HepG2 (cell line): Measurements from ENCODE around the gene ABCC1. TPM values are rescaled to one million over a fixed set of nuclear protein-coding genes. Genes with fewer than 3 reads are reported as not detected.

Experiments
- E2F2 ChIP-seq: sonication (generic); formaldehyde crosslinking; IDR thresholded peaks from 2 replicates; pipeline ENCODE4 v1.4.0; 2020; ENCODE audit warnings: missing genetic modification reagents, borderline replicate concordance
- EP300 ChIP-seq, 3 experiments: sonication (generic) in 1 of 3; formaldehyde crosslinking in 1 of 3; IDR thresholded peaks; 2 replicates each; pipeline versions ENCODE4 v1.5.1 to v1.6.1; 2011 to 2020; ENCODE audit warnings: low read depth in 2 of 3, low read length in 2 of 3, borderline replicate concordance in 1 of 3, improper control_type of control experiment in 1 of 3, mild to moderate bottlenecking in 1 of 3, missing genetic modification reagents in 1 of 3, moderate library complexity in 1 of 3
- GLI4 ChIP-seq: sonication (generic); formaldehyde crosslinking; IDR thresholded peaks from 2 replicates; pipeline ENCODE4 v1.5.1; 2020; ENCODE audit warnings: missing genetic modification reagents, mild to moderate bottlenecking, moderate library complexity, borderline replicate concordance
- GLMP ChIP-seq: sonication (generic); formaldehyde crosslinking; IDR thresholded peaks from 2 replicates; pipeline ENCODE4 v1.9.0; 2021; ENCODE audit warnings: missing genetic modification reagents, mild to moderate bottlenecking, borderline replicate concordance
- GMEB2 ChIP-seq: IDR thresholded peaks from 2 replicates; pipeline ENCODE4 v1.6.1; 2016; ENCODE audit warnings: missing biosample characterization, missing genetic modification reagents, low read depth
- HDAC6 ChIP-seq: fragments of 200-600 bp; sonication (generic); IDR thresholded peaks from 2 replicates; pipeline ENCODE4 v1.7.0; 2017; ENCODE audit warnings: mild to moderate bottlenecking, antibody characterized with exemption, low read length, low read depth
- HMG20A ChIP-seq: IDR thresholded peaks from 2 replicates; pipeline ENCODE4 v1.6.1; 2016; ENCODE audit warnings: borderline replicate concordance
- HOXA9 ChIP-seq: sonication (generic); formaldehyde crosslinking; IDR thresholded peaks from 2 replicates; pipeline ENCODE4 v1.8.1; 2022; ENCODE audit warnings: missing genetic modification reagents, mild to moderate bottlenecking, moderate library complexity, borderline replicate concordance
- NFYC ChIP-seq: IDR thresholded peaks from 2 replicates; pipeline ENCODE4 v1.6.1; 2016; ENCODE audit warnings: missing genetic modification reagents, missing compliant biosample characterization
- POLR2AphosphoS2 ChIP-seq: IDR thresholded peaks from 2 replicates; pipeline ENCODE4 v1.6.1; 2011; ENCODE audit warnings: low read depth, low read length, improper control_type of control experiment
- RCOR2 ChIP-seq: IDR thresholded peaks from 2 replicates; pipeline ENCODE4 v1.6.1; 2016; ENCODE audit warnings: missing biosample characterization, missing genetic modification reagents
- SAP130 ChIP-seq: IDR thresholded peaks from 2 replicates; pipeline ENCODE4 v1.6.1; 2016; ENCODE audit warnings: low read depth
- TBL1XR1 ChIP-seq: fragments of 150-350 bp; IDR thresholded peaks from 2 replicates; pipeline ENCODE4 v1.6.1; 2014; ENCODE audit warnings: borderline replicate concordance, low read length; ENCODE audit not compliant: partially characterized antibody
- ZFYVE20 ChIP-seq: sonication (generic); formaldehyde crosslinking; IDR thresholded peaks from 2 replicates; pipeline ENCODE4 v1.8.0; 2023; ENCODE audit warnings: low read depth, mild to moderate bottlenecking, moderate library complexity, missing genetic modification reagents, borderline replicate concordance
- ZNF101 ChIP-seq: sonication (generic); formaldehyde crosslinking; IDR thresholded peaks from 2 replicates; pipeline ENCODE4 v1.4.0; 2020; ENCODE audit warnings: mild to moderate bottlenecking, low read depth, missing genetic modification reagents, borderline replicate concordance
- ZNF143 ChIP-seq: sonication (generic); formaldehyde crosslinking; IDR thresholded peaks from 2 replicates; pipeline ENCODE4 v1.4.0; 2020; ENCODE audit warnings: missing genetic modification reagents
- ZNF737 ChIP-seq: sonication (generic); formaldehyde crosslinking; IDR thresholded peaks from 2 replicates; pipeline ENCODE4 v1.5.0; 2020; ENCODE audit warnings: missing genetic modification reagents, mild to moderate bottlenecking, borderline replicate concordance
- polyA plus RNA-seq, 8 experiments: library from polyadenylated mRNA; depleted of rRNA in 3 of 8; stranded (reverse) in 7 of 8; unstranded in 1 of 8; fragments of >200 nt; fragmentation: Illumina TruSeq in 4 of 8; extraction: Trizol in 4 of 8; gene quantifications; 2 replicates each; pipeline versions ENCODE4 v1.2.1 to v1.2.3, GENCODE V29; 2011 to 2016; ENCODE audit warnings: low read depth in 4 of 8, missing spikeins in 1 of 8, mixed read lengths in 1 of 8; ENCODE audit not compliant: insufficient read depth in 1 of 8
- total RNA-seq, 5 experiments: library from RNA; depleted of rRNA; stranded (reverse); fragments of >200 nt; fragmentation: Illumina TruSeq; extraction: Trizol; gene quantifications; 2 replicates each; pipeline ENCODE4 v1.2.3, GENCODE V29; 2016; ENCODE audit warnings: low read depth in 1 of 5
- TF ChIP-seq, protein P1 (sequence below): sonication (generic); formaldehyde crosslinking; IDR thresholded peaks from 2 replicates; pipeline ENCODE4 v1.5.0; 2020; ENCODE audit warnings: mild to moderate bottlenecking, low read depth, missing genetic modification reagents, borderline replicate concordance
- TF ChIP-seq, protein P2 (sequence below): sonication (generic); formaldehyde crosslinking; IDR thresholded peaks from 2 replicates; pipeline ENCODE4 v1.4.0; 2020; ENCODE audit warnings: missing genetic modification reagents

The ABCC1 gene
- total and polyA plus RNA-seq, 2 of the 13 experiments (the other 11 are each of a cell fraction or from before 2014, with no cell fraction given) = 13.0 to 30.6 TPM

GRCh38 chr16:15948532-15949209 is 745 bp upstream of the ABCC1 start (continued):
- TF ChIP-seq GMEB2 (CRISPR knock-in tag) (no peak), HDAC6 (no peak), GLMP (CRISPR knock-in tag) (no peak), RCOR2 (CRISPR knock-in tag) (no peak), TBL1XR1 (peak; percentile 63), E2F2 (0 out of 2 replicates have a peak, but pooled peaks have one; percentile 5), GLI4 (CRISPR knock-in tag) (no peak), HMG20A (CRISPR knock-in tag) (no peak), ZNF737 (CRISPR knock-in tag) (no peak), ZNF101 (CRISPR knock-in tag) (no peak), HOXA9 (CRISPR knock-in tag) (no peak), ZFYVE20 (CRISPR knock-in tag) (no peak), SAP130 (no peak), ZNF143 (peak; percentile 25; the same call in 1 of the 2 replicates), EP300 (IDR thresholded peaks at IDR 0.05; ENCODE audit: low read depth in 2 of 2, low read length in 2 of 2) (0 out of 4 replicates have a peak, but pooled peaks of 1 of the 2 experiments have one; percentile 20), EP300 (CRISPR knock-in tag; IDR thresholded peaks at IDR 0.05; ENCODE audit: borderline replicate concordance) (no peak), POLR2AphosphoS2 (no peak), NFYC (CRISPR knock-in tag) (no peak)
- TF ChIP-seq, protein P1, sequence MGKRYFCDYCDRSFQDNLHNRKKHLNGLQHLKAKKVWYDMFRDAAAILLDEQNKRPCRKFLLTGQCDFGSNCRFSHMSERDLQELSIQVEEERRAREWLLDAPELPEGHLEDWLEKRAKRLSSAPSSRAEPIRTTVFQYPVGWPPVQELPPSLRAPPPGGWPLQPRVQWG = no peak
- TF ChIP-seq, protein P2, sequence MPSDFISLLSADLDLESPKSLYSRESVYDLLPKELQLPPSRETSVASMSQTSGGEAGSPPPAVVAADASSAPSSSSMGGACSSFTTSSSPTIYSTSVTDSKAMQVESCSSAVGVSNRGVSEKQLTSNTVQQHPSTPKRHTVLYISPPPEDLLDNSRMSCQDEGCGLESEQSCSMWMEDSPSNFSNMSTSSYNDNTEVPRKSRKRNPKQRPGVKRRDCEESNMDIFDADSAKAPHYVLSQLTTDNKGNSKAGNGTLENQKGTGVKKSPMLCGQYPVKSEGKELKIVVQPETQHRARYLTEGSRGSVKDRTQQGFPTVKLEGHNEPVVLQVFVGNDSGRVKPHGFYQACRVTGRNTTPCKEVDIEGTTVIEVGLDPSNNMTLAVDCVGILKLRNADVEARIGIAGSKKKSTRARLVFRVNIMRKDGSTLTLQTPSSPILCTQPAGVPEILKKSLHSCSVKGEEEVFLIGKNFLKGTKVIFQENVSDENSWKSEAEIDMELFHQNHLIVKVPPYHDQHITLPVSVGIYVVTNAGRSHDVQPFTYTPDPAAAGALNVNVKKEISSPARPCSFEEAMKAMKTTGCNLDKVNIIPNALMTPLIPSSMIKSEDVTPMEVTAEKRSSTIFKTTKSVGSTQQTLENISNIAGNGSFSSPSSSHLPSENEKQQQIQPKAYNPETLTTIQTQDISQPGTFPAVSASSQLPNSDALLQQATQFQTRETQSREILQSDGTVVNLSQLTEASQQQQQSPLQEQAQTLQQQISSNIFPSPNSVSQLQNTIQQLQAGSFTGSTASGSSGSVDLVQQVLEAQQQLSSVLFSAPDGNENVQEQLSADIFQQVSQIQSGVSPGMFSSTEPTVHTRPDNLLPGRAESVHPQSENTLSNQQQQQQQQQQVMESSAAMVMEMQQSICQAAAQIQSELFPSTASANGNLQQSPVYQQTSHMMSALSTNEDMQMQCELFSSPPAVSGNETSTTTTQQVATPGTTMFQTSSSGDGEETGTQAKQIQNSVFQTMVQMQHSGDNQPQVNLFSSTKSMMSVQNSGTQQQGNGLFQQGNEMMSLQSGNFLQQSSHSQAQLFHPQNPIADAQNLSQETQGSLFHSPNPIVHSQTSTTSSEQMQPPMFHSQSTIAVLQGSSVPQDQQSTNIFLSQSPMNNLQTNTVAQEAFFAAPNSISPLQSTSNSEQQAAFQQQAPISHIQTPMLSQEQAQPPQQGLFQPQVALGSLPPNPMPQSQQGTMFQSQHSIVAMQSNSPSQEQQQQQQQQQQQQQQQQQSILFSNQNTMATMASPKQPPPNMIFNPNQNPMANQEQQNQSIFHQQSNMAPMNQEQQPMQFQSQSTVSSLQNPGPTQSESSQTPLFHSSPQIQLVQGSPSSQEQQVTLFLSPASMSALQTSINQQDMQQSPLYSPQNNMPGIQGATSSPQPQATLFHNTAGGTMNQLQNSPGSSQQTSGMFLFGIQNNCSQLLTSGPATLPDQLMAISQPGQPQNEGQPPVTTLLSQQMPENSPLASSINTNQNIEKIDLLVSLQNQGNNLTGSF (CRISPR knock-in tag) = no peak
